Uterus (tissue), 4 donors: ENCODE results near the gene SRPK2. TPM values are rescaled to one million over a fixed set of nuclear protein-coding genes. Genes with fewer than 3 reads are reported as not detected.
A peak's percentile ranks its signal among the peaks of the same experiment; 100 is the strongest.

Experiments
- DNase-seq, 2 donors: peaks; one replicate each; pipeline ENCODE4 v3.0.0-alpha.2; 2019 to 2020
- H3K27ac ChIP-seq, 2 donors: fragments of 200-600 bp; sonication (generic); 1 replicate in 1 of 2; 2 replicates in 1 of 2; pipeline ENCODE4 v1.5.1; 2016 to 2018
- H3K27me3 ChIP-seq, 2 donors: fragments of 200-600 bp; sonication (generic); one replicate each; pipeline ENCODE4 v1.5.1; 2018 to 2019; ENCODE audit warnings: control low read depth in 1 of 2
- H3K36me3 ChIP-seq, 2 donors: fragments of 200-600 bp; sonication (generic); one replicate each; pipeline ENCODE4 v1.5.1; 2019; ENCODE audit warnings: control low read depth in 1 of 2
- H3K4me1 ChIP-seq, 2 donors: fragments of 200-600 bp; sonication (generic); one replicate each; pipeline ENCODE4 v1.5.1; 2018 to 2019; ENCODE audit warnings: control low read depth in 1 of 2
- H3K4me3 ChIP-seq, 2 donors: fragments of 200-600 bp; sonication (generic); 1 replicate in 1 of 2; 2 replicates in 1 of 2; pipeline ENCODE4 v1.5.1; 2018 to 2019; ENCODE audit warnings: mild to moderate bottlenecking in 1 of 2
- H3K9me3 ChIP-seq, 2 donors: fragments of 200-600 bp; sonication (generic); one replicate each; pipeline ENCODE4 v1.5.1; 2019; ENCODE audit warnings: control low read depth in 1 of 2
- CTCF ChIP-seq, 4 experiments: fragments of 200-600 bp in 2 of 4; fragments of 450-650 bp in 2 of 4; sonication (generic) in 2 of 4; IDR thresholded peaks; one replicate each; pipeline ENCODE4 v1.5.1; 2016 to 2019; ENCODE audit warnings: antibody characterized with exemption in 4 of 4, mild to moderate bottlenecking in 2 of 4, moderate library complexity in 1 of 4
- POLR2A ChIP-seq, 2 donors: fragments of 450-650 bp; IDR thresholded peaks; one replicate each; pipeline ENCODE4 v1.6.1; 2016; ENCODE audit warnings: antibody characterized with exemption in 2 of 2, mild to moderate bottlenecking in 1 of 2, moderate library complexity in 1 of 2
- intact Hi-C: fragments of 100-400 bp; cut with DNase I; formaldehyde crosslinking; loops from one replicate; pipeline ENCODE4 v1.15.1; 2023; ENCODE audit warnings: low total_unique reads
- total RNA-seq, 4 donors: library from RNA; depleted of rRNA in 3 of 4; stranded (reverse); fragments of >200 nt in 3 of 4; gene quantifications; one replicate each; pipeline versions ENCODE4 v1.1.0 to v1.2.4, GENCODE V29; 2014 to 2023
- donor health status: DM: yes; HTN: yes; CAD: no.

SRPK2 gene
- total RNA-seq, 4 donors from 2014 or later, result 40.0 to 129 (median 76.6) TPM

GRCh38 chr7:105389088-105389650, 448 bp upstream of the SRPK2 start:
- H3K4me3 ChIP-seq, result peak overlapping the region; percentile 31 to 98
- intact Hi-C loops, result no loop called here

GRCh38 chr7:105387508-105388355, 989 bp downstream of the SRPK2 start:
- DNase-seq, result peak; percentile 53 to 58

More at GRCh38 chr7:105389088-105389650, 448 bp upstream of the SRPK2 start:
- TF ChIP-seq POLR2A (IDR thresholded peaks at IDR 0.05), result no peak
- peak in 1 of 4 experiments; percentile 13 for TF ChIP-seq CTCF (IDR thresholded peaks at IDR 0.05)
- no peaks in the 10 kb centered on the region for H3K4me1 ChIP-seq
- H3K27me3 ChIP-seq, result no peaks in the 10 kb centered on the region
- no peaks in the 10 kb centered on the region for H3K9me3 ChIP-seq
- peak overlapping the region; percentile 83 to 89 for H3K27ac ChIP-seq
- H3K36me3 ChIP-seq, result no peaks in the 10 kb centered on the region
- peak; percentile 34 to 39 for DNase-seq

GRCh38 chr7:105377903-105378302, 10.8 kb downstream of the SRPK2 start:
- no peaks in the 10 kb centered on the region for H3K27me3 ChIP-seq
- no peak for DNase-seq
- no peaks in the 10 kb centered on the region for H3K36me3 ChIP-seq
- no peaks in the 10 kb centered on the region for H3K9me3 ChIP-seq
- H3K4me3 ChIP-seq, result no peak overlapping the region
- no peaks in the 10 kb centered on the region for H3K4me1 ChIP-seq
- intact Hi-C loops, result no loop called here
- TF ChIP-seq POLR2A (IDR thresholded peaks at IDR 0.05) (no peak), CTCF (IDR thresholded peaks at IDR 0.05) (no peak)
- no peak overlapping the region for H3K27ac ChIP-seq

More at GRCh38 chr7:105387508-105388355, 989 bp downstream of the SRPK2 start:
- peak overlapping the region; percentile 83 to 89 for H3K27ac ChIP-seq
- H3K4me3 ChIP-seq, result peak overlapping the region; percentile 73 to 98
- H3K36me3 ChIP-seq, result no peaks in the 10 kb centered on the region
- H3K9me3 ChIP-seq, result no peaks in the 10 kb centered on the region
- H3K27me3 ChIP-seq, result no peaks in the 10 kb centered on the region
- H3K4me1 ChIP-seq, result no peaks in the 10 kb centered on the region
- intact Hi-C loops, result no loop called here
- TF ChIP-seq POLR2A (IDR thresholded peaks at IDR 0.05) (no peak), CTCF (IDR thresholded peaks at IDR 0.05) (no peak)

GRCh38 chr7:105376908-105377533, 11.7 kb downstream of the SRPK2 start:
- H3K36me3 ChIP-seq, result no peaks in the 10 kb centered on the region
- H3K4me1 ChIP-seq, result no peaks in the 10 kb centered on the region
- H3K4me3 ChIP-seq, result no peak overlapping the region
- H3K27me3 ChIP-seq, result no peaks in the 10 kb centered on the region
- intact Hi-C loops, result no loop called here
- TF ChIP-seq POLR2A (IDR thresholded peaks at IDR 0.05) (no peak), CTCF (IDR thresholded peaks at IDR 0.05) (no peak)
- H3K27ac ChIP-seq, result no peak overlapping the region
- H3K9me3 ChIP-seq, result no peaks in the 10 kb centered on the region
- no peak for DNase-seq

GRCh38 chr7:105369944-105370343, 18.8 kb downstream of the SRPK2 start:
- H3K36me3 ChIP-seq, result no peaks in the 10 kb centered on the region
- H3K27ac ChIP-seq, result no peak overlapping the region
- intact Hi-C loops, result no loop called here
- no peak for DNase-seq
- no peak overlapping the region for H3K4me3 ChIP-seq
- no peaks in the 10 kb centered on the region for H3K9me3 ChIP-seq
- H3K27me3 ChIP-seq, result no peaks in the 10 kb centered on the region
- no peaks in the 10 kb centered on the region for H3K4me1 ChIP-seq
- TF ChIP-seq CTCF (IDR thresholded peaks at IDR 0.05) (no peak), POLR2A (IDR thresholded peaks at IDR 0.05) (no peak)
